HCT116 (cell line): ENCODE results near the gene NCOA6.

Experiments used
- EGR1 ChIP-seq: IDR thresholded peaks from 2 replicates; pipeline ENCODE4 v1.6.1; 2012; ENCODE audit warnings: low read depth
- EZH2phosphoT487 ChIP-seq: fragments of 200-600 bp; IDR thresholded peaks from 2 replicates; pipeline ENCODE4 v1.6.1; 2018; ENCODE audit warnings: antibody characterized with exemption, borderline replicate concordance
- JUND ChIP-seq: IDR thresholded peaks from 2 replicates; pipeline ENCODE4 v1.6.1; 2012
- POLR2A ChIP-seq: IDR thresholded peaks from 2 replicates; pipeline ENCODE4 v1.7.0; 2011; ENCODE audit warnings: borderline replicate concordance; ENCODE audit not compliant: insufficient read depth, insufficient read length; ENCODE audit errors: extremely low read depth
- RAD21 ChIP-seq: IDR thresholded peaks from 2 replicates; pipeline ENCODE4 v1.6.1; 2012; ENCODE audit warnings: low read depth, mild to moderate bottlenecking
- SIN3A ChIP-seq: IDR thresholded peaks from 2 replicates; pipeline ENCODE4 v1.6.1; 2012; ENCODE audit warnings: low read depth
- SP1 ChIP-seq: IDR thresholded peaks from 2 replicates; pipeline ENCODE4 v1.6.1; 2012; ENCODE audit warnings: low read depth
- SRF ChIP-seq: IDR thresholded peaks from 2 replicates; pipeline ENCODE4 v1.6.1; 2012; ENCODE audit warnings: low read depth
- ZNF274 ChIP-seq: fragments of 200-500 bp; sonication (Bioruptor generic); IDR thresholded peaks from 2 replicates; pipeline ENCODE4 v1.6.1; 2014; ENCODE audit warnings: mild to moderate bottlenecking, low read depth, low read length, inconsistent platforms
- TF ChIP-seq, protein P1 (sequence below), 3 experiments: fragments of 200-600 bp in 1 of 3; sonication (generic) in 1 of 3; IDR thresholded peaks in 2 of 3; conservative IDR thresholded peaks in 1 of 3; 2 replicates each; pipeline ENCODE4 v1.5.1; 2012 to 2017; ENCODE audit warnings: low read depth in 2 of 3, low read length in 2 of 3, antibody characterized with exemption in 1 of 3, borderline replicate concordance in 1 of 3, control low read depth in 1 of 3, mild to moderate bottlenecking in 1 of 3, mixed read lengths in 1 of 3, mixed run types in 1 of 3, moderate library complexity in 1 of 3; ENCODE audit not compliant: insufficient read depth in 1 of 3

DNA sequence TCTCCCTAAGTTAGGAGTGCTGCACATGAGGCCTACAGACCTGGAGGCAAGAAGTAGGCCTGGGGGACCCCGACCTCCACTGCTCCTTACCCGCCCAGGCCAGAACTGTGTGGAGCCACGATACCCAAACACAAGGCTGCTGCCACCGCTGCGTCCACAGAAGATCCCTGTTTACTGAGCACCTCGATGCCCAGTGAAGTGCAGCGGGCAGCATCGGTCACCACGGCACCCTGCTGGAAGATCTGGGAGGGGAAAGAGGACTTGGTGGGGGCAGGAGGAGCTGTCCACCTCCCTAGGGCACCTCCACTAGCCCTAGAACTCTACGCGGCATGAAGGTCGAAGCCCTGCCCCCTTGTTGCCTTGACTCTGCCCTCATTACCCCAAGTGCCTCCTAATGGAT, 37.3 kb upstream of the NCOA6 start:
- TF ChIP-seq POLR2A (no peak), ZNF274 (no peak), SRF (no peak), SP1 (no peak), RAD21 (no peak), EZH2phosphoT487 (no peak), JUND (no peak), SIN3A (no peak), EGR1 (no peak)
- TF ChIP-seq, protein P1, sequence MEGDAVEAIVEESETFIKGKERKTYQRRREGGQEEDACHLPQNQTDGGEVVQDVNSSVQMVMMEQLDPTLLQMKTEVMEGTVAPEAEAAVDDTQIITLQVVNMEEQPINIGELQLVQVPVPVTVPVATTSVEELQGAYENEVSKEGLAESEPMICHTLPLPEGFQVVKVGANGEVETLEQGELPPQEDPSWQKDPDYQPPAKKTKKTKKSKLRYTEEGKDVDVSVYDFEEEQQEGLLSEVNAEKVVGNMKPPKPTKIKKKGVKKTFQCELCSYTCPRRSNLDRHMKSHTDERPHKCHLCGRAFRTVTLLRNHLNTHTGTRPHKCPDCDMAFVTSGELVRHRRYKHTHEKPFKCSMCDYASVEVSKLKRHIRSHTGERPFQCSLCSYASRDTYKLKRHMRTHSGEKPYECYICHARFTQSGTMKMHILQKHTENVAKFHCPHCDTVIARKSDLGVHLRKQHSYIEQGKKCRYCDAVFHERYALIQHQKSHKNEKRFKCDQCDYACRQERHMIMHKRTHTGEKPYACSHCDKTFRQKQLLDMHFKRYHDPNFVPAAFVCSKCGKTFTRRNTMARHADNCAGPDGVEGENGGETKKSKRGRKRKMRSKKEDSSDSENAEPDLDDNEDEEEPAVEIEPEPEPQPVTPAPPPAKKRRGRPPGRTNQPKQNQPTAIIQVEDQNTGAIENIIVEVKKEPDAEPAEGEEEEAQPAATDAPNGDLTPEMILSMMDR (IDR thresholded peaks at IDR 0.05 in 2 of 3, conservative IDR thresholded peaks at IDR 0.05 in 1 of 3; ENCODE audit: borderline replicate concordance in 1 of 3, insufficient read depth in 1 of 3, low read depth in 2 of 3, low read length in 2 of 3): no peak
